Ectodermal cell (in vitro differentiated cells): Measurements from ENCODE around the gene TMEM42.

Experiments used
- H3K27ac ChIP-seq: 2 replicates; pipeline ENCODE4 v1.7.0; 2013; ENCODE audit warnings: mild to moderate bottlenecking, low read depth, low read length; ENCODE audit not compliant: insufficient read depth, poor library complexity, severe bottlenecking
- H3K27me3 ChIP-seq: 2 replicates; pipeline ENCODE4 v1.7.0; 2013; ENCODE audit warnings: mild to moderate bottlenecking, low read length; ENCODE audit not compliant: insufficient read depth, control insufficient read depth, poor library complexity, severe bottlenecking
- H3K36me3 ChIP-seq: one replicate; pipeline ENCODE4 v1.7.0; 2013; ENCODE audit warnings: low read length; ENCODE audit not compliant: control insufficient read depth, insufficient read depth
- H3K4me1 ChIP-seq: one replicate; pipeline ENCODE4 v1.7.0; 2013; ENCODE audit warnings: low read length; ENCODE audit not compliant: control insufficient read depth, insufficient read depth
- H3K4me3 ChIP-seq: 2 replicates; pipeline ENCODE4 v1.7.0; 2013; ENCODE audit warnings: low read depth, low read length, control low read depth; ENCODE audit not compliant: insufficient read depth
- H3K9me3 ChIP-seq: 2 replicates; pipeline ENCODE4 v1.7.0; 2013; ENCODE audit warnings: mild to moderate bottlenecking, low read length, moderate library complexity; ENCODE audit not compliant: control insufficient read depth
- WGBS, 2 experiments: methylation state at CpG; one replicate each; pipeline ENCODE4 v1.1.7; 2013; ENCODE audit warnings: missing lambda C conversion rate in 2 of 2; 5-methylcytosine and 5-hydroxymethylcytosine counted together

TMEM42 gene

GRCh38 chr3:44890258-44890657, 28.5 kb downstream of the TMEM42 start:
- Histone ChIP-seq H3K4me1 (peaks cover 5% of the 10 kb centered on the region), H3K36me3 (no peaks in the 10 kb centered on the region), H3K27ac (no peak overlapping the region), H3K4me3 (no peak overlapping the region), H3K27me3 (no peaks in the 10 kb centered on the region), H3K9me3 (no peaks in the 10 kb centered on the region)
- 75 to 78% methylated on average over 3 of the region's 3 CpGs for WGBS, 2 experiments

DNA sequence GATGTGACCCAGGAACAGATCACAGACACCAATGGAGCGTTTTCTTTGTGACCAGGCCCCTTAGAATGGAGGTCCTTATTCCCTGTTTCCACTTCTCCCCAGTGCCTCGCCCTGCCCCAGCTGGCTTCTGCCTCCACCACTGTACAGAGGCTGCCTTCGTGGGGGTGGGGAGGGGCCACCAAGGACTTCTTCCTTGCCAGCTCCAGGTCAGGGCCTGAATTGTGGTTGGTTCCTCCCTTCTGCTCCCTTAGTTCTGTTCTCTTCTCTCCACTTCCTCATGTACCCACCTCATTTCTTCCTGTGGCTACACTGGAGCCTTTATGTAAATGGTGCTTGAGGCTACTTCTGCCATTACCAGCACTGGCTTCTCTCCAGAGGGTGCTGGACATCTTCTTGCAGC, 29.1 kb downstream of the TMEM42 start:
- Histone ChIP-seq H3K9me3 (no peaks in the 10 kb centered on the region), H3K36me3 (no peaks in the 10 kb centered on the region), H3K27ac (no peak overlapping the region), H3K4me1 (peaks cover 5% of the 10 kb centered on the region), H3K4me3 (no peak overlapping the region), H3K27me3 (no peaks in the 10 kb centered on the region)
- 88 to 94% methylated on average over 3 of the region's 3 CpGs for WGBS, 2 experiments

DNA sequence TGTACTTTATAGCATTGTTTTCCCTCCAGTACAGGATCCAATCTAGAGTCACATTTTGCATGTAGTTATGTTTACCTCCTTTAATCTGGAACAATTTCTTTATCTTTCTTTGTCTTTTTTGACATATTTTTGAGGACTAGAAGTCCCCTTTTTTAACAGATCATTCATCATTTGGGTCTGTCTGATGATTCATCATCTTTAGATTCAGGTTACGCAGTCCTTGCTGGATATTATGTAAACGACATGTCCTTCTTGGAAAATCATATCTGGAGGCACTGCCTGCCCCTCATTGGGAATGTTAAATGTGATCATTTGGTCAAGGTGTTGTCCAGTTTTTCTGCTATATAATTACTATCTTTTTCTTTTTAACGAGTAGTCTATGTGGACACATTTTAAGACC, 31.0 kb downstream of the TMEM42 start:
- peaks cover 5% of the 10 kb centered on the region for H3K4me1 ChIP-seq
- no peaks in the 10 kb centered on the region for H3K36me3 ChIP-seq
- 93 to 97% methylated on average over 3 of the region's 3 CpGs for WGBS, 2 experiments
- H3K4me3 ChIP-seq, result no peak overlapping the region
- H3K27me3 ChIP-seq, result no peaks in the 10 kb centered on the region
- H3K27ac ChIP-seq, result no peak overlapping the region
- no peaks in the 10 kb centered on the region for H3K9me3 ChIP-seq

- Histone ChIP-seq H3K9me3 (no peaks in the 10 kb centered on the region), H3K36me3 (no peaks in the 10 kb centered on the region), H3K27me3 (no peaks in the 10 kb centered on the region), H3K27ac (no peak overlapping the region), H3K4me1 (peaks cover 5% of the 10 kb centered on the region), H3K4me3 (no peak overlapping the region)
- WGBS, 2 experiments, result 88 to 92% methylated on average over 2 of the region's 2 CpGs
These were observed 31.4 kb downstream of the TMEM42 start for GRCh38 chr3:44893097-44893496.

GRCh38 chr3:44894485-44894884, 32.8 kb downstream of the TMEM42 start:
- Histone ChIP-seq H3K36me3 (no peaks in the 10 kb centered on the region), H3K9me3 (no peaks in the 10 kb centered on the region), H3K4me3 (no peak overlapping the region), H3K4me1 (peaks cover 5% of the 10 kb centered on the region), H3K27me3 (no peaks in the 10 kb centered on the region), H3K27ac (no peak overlapping the region)
- 51 to 53% methylated on average over 5 of the region's 5 CpGs for WGBS, 2 experiments

- Histone ChIP-seq H3K36me3 (no peaks in the 10 kb centered on the region), H3K9me3 (no peaks in the 10 kb centered on the region), H3K4me1 (peaks cover 5% of the 10 kb centered on the region), H3K27ac (no peak overlapping the region), H3K27me3 (no peaks in the 10 kb centered on the region), H3K4me3 (no peak overlapping the region)
- 84 to 93% methylated on average over 2 of the region's 2 CpGs for WGBS, 2 experiments
These were observed 34.7 kb downstream of the TMEM42 start for GRCh38 chr3:44896440-44896839.

DNA sequence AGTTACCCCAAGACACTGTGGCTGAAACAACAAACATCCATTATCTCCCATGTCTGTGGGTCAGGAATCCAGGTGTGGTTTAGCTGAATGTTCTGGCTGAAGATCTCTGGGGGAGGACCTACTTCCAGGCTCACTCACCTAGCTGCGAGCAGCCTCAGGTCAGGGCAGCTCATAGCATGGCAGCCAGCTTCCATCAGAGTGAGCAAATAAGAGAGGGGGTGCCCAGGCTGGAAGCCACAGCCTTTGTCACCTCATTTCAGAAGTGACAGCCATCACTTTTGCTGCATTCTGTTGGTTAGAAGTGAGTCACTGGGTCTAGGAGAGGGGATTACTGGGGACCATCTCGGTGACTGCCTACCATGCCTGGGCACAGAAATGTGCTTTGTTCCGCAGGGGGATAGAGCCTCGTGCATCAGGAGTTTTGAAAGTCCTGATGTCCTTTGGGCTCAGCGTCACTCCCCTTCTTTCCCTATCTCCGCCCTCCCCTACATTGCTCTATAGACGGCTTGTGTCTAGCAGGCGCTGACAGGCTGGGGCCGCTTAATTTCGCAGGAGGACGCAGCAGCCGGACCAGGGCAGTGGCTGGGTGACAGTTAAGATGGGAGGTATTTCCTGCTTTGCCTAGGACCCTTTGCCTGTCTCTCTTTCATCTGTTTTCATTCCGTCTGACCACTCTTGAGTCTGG, 38.1 kb downstream of the TMEM42 start:
- WGBS, 2 experiments, result 83 to 87% methylated on average over 13 of the region's 13 CpGs
- no peaks in the 10 kb centered on the region for H3K4me1 ChIP-seq
- no peak overlapping the region for H3K4me3 ChIP-seq

GRCh38 chr3:44902628-44903027, 40.9 kb downstream of the TMEM42 start:
- no peaks in the 10 kb centered on the region for H3K36me3 ChIP-seq
- H3K9me3 ChIP-seq, result no peaks in the 10 kb centered on the region
- WGBS, 2 experiments, result 95% methylated on average over 4 of the region's 4 CpGs
- no peaks in the 10 kb centered on the region for H3K27me3 ChIP-seq
- no peak overlapping the region for H3K4me3 ChIP-seq
- H3K27ac ChIP-seq, result no peak overlapping the region
- H3K4me1 ChIP-seq, result no peaks in the 10 kb centered on the region

More for the DNA sequence above, 38.1 kb downstream of the TMEM42 start:
- Histone ChIP-seq H3K9me3 (no peaks in the 10 kb centered on the region), H3K36me3 (no peaks in the 10 kb centered on the region), H3K27me3 (no peaks in the 10 kb centered on the region), H3K27ac (no peak overlapping the region)

GRCh38 chr3:44903314-44903713, 41.6 kb downstream of the TMEM42 start:
- Histone ChIP-seq H3K4me1 (no peaks in the 10 kb centered on the region), H3K9me3 (no peaks in the 10 kb centered on the region), H3K36me3 (no peaks in the 10 kb centered on the region), H3K27me3 (no peaks in the 10 kb centered on the region), H3K4me3 (no peak overlapping the region), H3K27ac (no peak overlapping the region)
- 96% methylated on average over 2 of the region's 2 CpGs for WGBS, 2 experiments

DNA sequence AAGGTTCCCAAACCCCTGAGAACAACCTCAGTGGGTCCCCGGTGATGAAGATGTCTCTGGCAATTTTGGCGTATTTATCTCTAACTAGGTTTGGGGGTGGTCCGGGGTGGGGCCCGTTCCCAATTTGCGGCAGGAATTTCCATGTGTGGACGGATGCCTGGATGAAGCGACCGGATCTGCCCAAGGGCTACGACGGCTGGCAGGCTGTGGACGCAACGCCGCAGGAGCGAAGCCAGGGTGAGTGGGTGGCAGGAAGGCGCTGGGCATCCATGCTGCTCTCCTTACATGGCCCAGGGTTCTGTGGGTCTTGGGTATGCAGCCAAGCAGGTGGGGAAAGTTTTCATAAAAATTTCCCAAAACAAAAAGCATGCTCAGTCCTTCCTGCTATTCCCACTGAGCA, 42.0 kb downstream of the TMEM42 start:
- Histone ChIP-seq H3K4me1 (no peaks in the 10 kb centered on the region), H3K27ac (no peak overlapping the region), H3K36me3 (no peaks in the 10 kb centered on the region), H3K27me3 (no peaks in the 10 kb centered on the region), H3K9me3 (no peaks in the 10 kb centered on the region), H3K4me3 (no peak overlapping the region)
- 95 to 96% methylated on average over 15 of the region's 15 CpGs for WGBS, 2 experiments
